ENCODE results near the gene TMEM108.

TMEM108 gene

DNA sequence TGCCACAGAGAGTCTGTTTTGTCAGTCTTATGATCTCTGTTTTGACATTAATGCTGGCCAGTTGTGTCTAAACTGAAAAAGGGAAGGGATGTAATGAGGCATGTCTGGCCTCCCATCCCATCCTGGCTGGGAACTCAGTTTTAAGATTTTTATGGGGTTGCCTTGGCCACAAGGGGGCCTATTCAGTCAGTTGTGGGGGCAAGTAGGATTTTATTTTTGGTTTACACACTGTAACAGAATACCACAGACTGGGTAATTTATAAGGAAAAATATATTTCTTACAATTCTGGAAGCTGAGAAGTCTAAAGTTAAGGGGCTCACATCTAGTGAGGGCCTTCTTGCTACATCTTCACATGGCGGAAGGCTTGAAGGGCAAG is 129.8 kb downstream of the TMEM108 start:
- FAIRE-seq: no peak

DNA sequence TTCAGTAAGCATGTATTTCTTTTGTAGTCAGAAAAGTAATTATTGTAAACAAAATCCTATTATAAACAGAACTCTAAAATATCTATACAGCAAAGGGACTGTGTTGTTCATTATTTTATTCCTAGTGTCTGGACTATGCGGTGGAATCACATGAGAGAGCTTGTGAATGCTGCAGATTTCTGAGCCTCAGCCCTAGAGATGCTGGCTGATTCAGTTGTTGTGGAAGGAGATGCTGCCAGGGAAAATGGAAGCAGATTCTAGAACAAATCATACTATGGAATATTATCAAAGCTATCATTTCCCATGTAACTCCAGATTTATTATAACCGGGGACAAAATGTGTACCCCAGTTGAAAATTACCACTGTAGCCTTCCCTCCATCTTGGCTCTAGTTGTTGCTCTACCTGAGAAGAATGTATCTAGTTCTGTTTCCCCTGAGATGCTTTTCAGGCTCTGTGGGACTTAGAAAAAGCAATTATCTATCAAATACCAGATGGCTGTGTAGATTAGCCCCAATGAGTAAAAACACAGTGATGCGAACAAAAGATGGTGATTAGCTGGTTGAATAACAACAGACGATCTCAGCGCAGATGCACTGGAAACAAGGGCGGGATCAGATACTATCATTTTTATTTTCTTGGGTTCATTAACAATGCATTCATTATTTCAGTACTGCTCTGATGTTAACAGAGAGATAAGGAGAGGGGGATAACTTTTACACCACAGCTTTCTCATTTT is 131.3 kb downstream of the TMEM108 start:
- no peak for FAIRE-seq

DNA sequence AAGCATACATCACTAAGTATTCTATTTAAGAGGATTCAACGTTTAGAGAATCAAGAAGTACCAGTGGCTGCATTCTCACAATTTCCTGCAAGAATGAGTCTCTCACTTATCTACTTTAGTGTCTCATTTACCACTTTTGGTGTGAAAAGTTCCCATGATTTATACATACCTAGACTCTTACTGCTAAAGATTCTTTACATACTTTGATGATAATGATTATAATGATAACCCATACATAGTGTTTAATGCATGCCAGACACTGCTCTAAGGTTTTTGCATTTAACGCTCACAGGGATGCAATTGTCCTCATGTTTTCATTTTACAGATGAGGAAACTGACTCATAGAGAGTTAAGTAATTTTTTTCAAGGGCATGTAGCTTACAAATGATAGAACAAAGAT is 133.6 kb downstream of the TMEM108 start:
- FAIRE-seq: no peak

DNA sequence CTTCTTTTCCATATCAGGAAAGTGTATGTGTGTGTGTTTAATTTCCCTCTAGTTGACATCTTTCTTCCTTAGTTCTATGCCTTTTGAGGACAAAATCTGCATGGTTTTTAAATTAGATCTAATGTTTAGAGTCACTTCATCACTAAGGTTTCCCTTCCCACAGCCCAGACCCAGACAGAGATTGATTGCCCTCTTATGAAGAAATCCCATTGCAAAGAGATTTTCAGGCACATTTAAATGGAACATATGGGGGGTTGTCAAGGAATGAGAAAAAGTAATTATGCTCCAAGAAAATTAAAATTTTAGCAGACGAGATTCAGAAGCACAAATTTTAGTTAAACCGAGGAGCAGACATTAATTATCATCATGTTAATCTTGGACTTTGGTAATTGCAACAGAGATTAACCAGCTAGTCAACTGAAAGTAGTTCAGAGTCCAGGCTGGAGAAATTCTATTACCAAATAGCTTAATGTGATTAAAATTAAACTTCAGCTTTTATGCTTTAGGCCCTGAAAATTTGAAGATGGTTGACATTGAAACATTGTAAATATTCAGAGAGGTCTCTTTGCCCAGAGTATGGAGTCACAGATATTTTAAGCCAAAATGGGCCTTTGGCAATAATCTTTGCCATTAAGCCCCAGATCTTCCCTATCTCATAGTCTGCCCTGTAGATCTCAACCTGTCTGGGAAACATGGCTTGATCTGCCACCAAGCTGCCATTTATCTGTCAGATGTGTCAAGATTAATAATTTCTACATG is 143.4 kb downstream of the TMEM108 start:
- FAIRE-seq: no peak

DNA sequence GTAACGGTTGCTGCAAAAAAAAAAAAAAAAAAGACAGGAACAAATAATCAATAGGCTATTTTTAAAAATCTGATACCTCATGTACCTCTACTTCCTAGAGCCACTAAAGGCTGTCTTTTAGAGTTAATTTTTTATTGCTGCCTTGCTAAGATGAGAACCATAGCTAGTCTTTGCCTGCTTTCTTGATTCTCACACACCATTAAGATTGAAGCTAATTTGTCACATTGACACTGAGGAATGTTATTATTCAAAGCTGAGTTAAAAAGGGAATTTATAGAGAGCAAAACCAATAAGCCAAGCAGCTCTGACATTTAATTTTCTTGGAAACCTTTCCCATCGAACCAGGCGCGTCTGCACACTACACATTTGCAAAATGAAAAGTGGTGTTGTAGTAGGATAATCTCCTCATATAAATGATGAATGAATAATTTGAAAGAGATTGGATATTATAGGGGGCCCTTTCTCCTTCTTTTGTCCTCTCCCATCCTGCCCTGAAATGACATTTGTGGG is 149.7 kb downstream of the TMEM108 start:
- no peak for FAIRE-seq

DNA sequence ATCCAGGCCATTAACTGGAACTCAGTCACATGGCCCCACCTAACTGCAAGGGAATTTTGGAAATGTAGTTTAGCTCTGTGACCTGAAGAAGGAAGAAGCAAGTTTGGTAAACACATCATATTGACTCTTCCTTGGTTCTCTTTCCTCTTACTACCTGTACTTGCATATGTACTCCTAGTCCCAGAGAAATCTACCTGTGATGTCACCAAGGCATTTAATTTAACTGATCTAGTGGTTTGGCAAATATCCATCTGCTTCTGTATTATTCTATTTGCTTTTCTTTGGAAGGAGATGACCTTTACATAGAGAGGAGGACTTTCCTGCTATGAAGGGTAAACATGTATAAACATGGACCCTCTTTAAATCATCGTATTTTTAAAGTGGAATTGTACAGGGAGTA is 150.8 kb downstream of the TMEM108 start:
- FAIRE-seq: no peak

DNA sequence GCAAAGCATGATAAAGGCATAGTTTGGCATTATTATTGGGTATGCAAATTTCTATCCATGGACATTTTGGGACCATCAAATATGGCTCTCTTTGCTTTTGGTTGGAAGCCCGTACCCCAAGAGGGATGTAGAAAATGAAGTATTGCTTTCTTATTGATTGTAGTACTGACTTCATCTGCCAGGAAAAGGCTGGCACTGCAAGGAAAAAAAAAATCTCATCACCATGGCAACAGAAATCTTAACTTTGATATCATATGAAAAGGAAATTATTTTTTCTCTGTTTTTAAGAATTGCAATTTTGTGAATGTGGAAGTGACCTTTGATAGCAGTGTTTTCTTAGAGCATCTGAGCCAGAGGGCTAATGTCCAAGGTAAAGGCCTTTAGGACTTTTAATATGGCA is 151.7 kb downstream of the TMEM108 start:
- FAIRE-seq: no peak

DNA sequence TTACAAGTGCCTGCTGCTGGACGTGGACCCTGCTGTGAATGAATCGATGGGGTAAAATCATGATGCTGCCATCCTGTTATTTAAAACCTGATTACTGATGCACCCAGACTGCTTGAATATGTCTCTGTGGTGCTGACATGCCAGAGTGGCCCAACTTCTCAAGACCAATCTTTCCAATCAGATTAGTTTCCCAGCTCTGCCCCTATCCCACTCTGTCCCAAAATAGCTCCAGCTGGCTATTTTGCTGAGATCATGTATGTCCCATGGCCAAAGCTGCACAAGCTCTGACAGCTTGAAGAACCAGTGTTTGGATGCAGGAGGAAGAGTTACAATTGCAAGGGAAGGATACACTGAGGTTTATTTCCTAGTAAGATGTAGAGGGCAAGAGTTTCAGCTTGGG is 153.6 kb downstream of the TMEM108 start:
- no peak for FAIRE-seq

DNA sequence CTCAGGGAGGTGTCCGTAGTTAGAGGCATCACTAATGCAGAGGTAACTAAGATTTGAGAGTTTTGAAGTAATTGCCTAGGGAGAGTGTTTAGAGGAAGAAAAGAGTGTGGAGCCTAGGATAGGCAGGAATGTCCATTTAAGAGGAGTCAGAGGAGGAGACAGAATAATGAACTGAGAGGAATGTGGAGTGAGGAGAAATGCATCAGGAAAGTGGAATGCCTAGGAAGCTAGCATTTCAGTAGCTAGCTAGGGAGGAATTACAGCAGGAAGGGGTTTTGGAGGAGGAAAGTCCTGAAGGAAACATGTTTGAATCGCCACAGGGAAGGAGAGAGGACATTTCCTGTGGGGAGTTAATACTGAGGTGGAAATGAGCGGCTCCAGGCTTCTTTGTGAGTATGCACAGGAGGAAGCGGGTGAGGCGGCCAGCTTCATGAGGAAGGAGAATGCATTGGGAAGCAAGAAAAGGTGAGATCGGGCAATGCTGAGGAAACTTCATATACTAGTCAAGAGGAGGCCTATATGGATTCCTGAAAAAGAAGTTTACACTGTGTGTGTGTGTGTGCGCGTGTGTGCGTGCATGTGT is 154.3 kb downstream of the TMEM108 start:
- no peak for FAIRE-seq

DNA sequence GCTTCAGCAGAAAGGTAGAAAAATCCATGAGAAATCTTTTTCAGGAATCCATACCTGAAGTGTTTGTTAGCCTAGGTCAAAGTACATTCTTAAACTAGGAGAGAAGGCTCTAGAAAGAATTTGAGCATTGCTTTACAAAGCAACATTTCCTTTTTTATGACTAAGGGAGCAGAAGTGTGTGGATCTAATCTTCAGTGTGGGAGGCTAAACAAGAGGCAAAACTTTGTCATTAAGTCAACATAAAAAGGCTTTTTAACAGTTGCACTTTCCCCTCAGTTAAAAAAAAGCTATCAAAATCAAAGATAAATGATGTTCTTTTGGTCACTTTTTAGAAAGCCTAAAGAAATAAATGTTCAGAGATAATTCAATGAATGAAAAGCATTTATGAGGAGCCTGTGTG is 154.8 kb downstream of the TMEM108 start:
- FAIRE-seq: no peak

DNA sequence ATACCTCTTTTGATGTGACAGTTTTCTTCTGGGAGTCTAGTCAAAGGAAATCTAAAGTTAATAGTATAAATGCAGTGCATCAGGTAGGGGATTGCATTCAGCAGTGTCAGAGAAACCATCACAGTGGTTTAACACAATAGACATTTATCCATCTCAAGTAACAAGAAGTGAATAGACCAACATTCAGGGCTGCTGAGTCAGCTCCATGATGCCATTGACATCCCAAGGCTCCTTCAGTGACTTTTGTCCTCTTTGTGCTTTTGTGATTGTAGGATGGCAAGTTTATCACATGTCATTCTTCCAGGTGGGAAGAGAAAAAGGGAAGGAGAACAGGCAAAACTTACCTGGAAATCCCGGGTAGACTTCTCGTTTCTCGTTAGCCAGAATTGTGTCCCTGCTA is 158.3 kb downstream of the TMEM108 start:
- no peak for FAIRE-seq

DNA sequence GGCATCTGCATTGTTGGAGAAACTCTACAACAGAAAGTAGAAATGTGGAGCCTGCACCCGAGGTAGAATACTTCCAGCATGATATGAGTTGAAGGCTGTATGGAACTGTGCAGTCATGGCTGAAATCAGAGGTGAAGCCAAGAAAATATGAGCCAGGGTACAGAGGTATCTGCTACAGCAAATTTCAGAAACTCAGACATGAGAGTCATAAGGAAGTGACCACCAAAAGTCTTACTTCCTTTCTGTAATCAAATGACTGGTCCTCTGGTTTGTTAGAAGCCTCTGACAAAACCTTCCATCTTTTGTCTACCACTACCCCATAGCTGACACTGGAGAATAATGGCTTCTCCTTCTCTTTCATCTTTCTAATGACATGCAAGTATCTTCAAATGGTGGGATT is 159.4 kb downstream of the TMEM108 start:
- no peak for FAIRE-seq

DNA sequence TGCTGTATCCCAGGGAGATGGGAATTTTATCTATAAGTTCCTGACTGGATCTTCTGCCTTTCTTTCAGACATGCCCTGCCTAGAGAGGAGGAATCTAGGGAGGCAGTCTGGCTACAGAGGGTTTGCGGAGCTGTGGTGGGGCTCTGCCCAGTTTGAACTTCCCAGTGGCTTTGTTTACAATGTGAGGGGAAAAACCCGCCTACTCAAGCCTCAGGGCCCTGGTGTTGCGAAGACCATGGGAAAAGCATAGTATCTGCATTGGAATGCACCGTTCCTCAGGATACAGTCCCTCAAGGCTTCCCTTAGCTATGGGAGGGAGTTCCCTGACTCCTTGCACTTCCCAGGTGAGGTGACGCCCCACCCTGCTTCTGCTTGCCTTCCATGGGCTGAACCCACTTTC is 168.7 kb downstream of the TMEM108 start:
- no peak for FAIRE-seq

DNA sequence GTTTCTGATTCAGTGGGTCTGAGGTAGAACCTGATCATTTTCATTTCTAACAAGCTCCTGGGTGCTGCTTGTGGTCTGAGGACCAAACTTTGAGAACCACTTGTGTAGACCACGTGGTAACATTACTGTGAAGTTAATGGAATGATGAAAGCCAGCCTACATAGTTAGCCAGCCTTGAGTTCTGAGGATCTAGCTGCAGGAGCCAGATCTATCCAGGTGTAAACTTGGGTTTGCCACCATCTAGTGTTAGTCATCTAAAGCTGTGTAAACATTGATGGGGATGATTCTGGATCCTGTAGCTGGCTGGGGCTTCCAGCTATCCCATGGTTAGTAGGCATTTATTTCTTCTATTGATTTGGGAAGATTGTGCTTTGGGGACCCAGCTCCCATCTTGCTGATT is 170.0 kb downstream of the TMEM108 start:
- FAIRE-seq: no peak

DNA sequence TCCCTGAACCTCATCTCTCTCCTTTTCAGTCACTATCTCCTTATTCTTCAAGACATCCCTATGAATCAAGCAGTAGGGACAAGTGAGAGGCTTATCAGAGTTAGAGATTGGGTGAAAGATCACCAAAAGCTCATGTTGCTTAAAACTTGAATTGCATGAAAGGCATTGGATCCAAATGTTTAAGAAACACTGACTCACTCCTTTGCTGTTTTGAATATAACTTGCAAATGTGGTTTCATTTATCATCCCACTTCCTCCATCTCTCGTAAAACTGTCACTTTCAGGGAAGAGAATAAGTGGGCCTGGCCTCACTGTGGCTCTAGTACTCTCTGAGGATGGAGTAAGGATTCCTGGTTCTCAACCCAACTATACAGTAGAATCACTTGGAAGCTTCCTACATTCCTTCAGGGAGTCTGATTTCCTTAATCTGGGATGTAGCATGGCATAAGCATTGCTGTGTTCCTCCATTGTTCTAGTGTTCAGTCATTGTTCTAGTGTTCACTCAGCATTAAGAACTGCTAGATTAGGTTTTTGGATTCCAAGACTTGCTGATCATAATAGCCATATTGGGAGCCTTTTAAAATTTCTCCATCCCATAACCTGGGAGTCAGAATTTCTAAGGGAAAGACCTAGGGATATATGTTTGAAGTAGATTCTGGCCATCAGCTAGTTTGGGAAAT is 171.8 kb downstream of the TMEM108 start:
- FAIRE-seq: no peak

DNA sequence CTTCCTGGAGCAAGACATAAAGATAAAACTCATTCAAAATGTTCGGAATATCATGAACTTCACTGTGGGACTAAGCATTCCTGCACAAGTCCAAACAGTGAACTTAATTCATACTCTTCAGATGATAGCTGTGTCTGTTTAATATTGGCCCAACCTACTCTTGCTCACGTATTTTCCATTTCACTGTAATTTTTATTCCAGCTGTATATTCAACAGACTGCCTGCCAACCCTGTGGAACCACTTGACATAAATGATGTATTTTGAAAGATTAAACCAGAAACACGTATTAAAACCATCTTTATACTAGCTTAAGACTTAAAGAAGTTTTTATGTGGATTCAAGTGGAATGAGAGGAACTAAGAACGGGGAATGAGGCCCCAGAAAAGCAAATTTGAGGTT is 172.5 kb downstream of the TMEM108 start:
- no peak for FAIRE-seq

DNA sequence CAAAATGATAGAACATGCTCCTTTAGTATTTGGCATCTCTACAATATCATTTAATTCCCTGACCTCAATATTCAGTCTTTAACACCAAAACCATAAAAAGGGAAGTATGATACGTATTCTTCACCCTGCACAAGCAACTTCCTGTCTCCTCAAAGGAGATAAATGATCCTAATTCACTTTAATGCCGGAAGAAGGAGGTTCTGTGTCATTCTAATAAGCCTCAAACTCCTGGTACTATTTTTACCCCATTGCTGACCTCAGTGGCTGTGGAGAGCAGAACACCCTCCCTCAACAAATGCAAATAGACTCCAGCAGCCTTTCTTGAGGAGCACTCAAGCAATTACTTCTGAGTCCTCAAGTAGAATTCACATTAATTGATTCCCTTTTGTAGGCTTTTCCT is 173.3 kb downstream of the TMEM108 start:
- no peak for FAIRE-seq

DNA sequence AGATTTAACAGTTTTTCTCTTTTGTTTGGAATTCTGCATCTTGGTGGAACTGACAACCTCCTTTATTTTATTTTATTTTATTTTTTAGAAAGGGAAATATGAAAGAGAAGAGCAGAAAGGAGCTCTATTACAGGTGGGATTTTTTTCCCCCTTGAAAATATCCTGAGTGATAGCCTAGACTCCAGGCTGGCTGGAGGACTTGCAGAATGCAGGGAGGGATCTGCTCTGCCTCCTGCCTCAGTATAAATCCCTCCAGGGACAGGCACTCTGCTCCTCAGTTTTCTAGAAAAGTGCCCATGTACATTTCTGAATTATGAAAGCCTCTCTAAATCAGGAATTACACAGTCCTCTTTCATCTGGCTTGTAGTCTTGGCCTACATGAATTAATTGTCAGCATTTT is 173.7 kb downstream of the TMEM108 start:
- FAIRE-seq: no peak

DNA sequence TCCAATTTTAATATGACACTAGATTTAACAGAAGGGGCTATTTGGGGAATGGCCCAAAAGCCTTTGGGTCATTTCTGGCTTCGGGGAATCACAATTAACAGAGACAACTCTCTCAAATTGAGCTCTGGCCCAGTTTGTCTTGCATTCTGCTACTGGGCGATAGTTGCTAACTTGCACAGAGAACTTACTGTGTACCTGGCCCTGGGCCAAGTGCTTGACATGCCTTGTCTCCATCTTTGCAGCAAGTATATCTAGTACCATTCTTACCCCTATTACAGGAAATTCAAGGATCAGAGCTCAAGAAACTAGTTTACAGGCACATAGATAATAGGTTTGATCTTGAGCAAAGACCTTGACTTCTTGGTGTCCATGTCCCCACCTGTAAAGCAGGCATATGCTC is 175.7 kb downstream of the TMEM108 start:
- no peak for FAIRE-seq

DNA sequence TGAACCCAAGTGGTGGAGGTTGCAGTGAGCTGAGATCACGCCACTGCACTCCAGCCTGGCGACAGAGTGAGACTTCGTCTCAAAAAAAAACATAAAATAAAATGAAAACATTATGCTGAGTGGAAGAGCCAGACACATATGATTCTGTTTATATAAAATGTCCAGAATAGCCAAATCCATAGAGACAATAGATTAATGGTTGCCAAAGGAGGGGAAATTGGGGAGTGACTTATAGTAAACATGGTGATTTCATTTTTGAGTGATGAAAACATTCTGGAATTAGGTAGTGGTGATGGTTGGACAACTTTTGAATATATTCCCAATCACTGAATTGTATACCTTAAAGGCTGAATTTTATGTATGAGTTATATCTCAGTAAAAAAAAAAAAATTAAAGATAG is 189.6 kb downstream of the TMEM108 start:
- FAIRE-seq: no peak

DNA sequence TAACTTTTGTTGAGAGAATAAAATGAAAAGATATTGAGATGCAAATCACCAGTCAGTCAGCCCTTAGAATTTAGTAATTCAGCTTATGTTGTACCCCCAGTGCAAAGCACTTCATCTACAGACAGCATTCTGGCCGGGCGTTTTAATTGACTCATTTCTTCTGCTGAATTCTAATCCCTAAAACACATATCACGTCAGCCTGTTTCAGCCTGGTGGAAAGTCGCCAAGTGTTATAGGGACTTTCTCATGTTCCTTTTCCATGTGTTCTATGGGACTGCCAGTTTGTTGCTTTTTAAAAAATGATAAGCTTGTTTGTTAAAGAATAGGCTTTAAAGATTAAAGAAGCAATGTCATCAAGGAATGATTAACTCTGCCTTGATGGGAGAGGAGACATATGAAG is 192.0 kb downstream of the TMEM108 start:
- FAIRE-seq: no peak

DNA sequence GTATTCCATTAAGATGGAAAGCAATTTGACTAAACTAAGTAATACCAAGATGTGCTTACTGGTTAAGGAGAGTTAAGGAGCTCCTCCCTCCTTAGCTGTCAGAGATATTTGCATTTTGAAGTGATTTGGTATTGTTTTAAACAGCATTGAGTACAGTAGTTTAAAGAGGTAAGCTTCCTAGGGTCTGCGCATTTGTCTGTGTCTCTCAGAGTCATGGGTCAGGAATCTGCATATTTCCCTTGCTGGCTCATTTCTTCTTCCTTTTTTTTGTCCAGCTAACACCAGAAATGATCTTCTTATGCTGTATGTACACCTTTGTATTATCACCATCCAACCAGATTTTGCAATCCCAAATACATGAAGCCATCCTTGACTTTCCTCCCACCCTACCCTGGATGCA is 198.7 kb downstream of the TMEM108 start:
- no peak for FAIRE-seq

DNA sequence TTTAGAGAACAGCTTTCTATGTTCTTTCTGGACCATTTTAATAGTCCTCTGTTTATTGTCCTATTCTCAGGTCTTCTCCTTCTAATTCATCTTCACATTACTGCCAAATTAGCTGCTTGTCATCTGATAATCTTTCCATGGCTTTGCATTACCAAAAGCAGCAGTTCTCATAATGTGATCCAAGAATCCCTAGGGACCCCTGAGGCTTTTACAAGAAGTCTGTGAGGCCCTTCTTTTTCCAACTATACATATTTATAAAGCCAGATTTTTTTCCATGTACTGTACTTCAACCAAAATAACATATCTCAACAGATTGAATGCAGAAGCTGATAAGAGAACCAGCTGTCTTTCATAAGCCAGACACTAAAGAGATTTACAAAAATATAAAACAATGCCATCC is 199.2 kb downstream of the TMEM108 start:
- no peak for FAIRE-seq

DNA sequence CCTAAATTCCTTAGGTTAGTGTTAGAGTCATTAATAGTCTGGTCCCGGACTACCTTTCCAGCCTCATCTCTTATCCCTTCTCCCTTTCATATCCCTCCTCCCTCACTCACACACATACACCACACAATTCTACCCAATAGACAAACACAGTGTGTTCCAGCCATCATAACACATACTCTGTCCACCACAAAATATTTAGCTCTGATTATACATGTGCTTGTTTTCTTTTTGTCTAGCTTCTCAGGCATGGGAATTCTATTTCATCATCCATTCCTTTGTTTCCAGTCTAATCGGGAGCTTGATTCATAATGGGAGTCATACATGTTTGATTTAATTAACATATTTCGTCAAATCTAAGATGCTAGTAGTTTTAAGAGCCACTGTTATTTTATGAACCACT is 199.8 kb downstream of the TMEM108 start:
- no peak for FAIRE-seq
